ENCODE data around the gene ZCCHC24.
"Not testable (repeated sequence)": the region's sequence is repeated elsewhere in the genome, so short reads cannot be mapped to it uniquely, and the experiment has no call there.

ZCCHC24 gene

GRCh38 chr10:79471776-79472175 is 26.4 kb upstream of the ZCCHC24 start:
- no peak for DNase-seq

DNA sequence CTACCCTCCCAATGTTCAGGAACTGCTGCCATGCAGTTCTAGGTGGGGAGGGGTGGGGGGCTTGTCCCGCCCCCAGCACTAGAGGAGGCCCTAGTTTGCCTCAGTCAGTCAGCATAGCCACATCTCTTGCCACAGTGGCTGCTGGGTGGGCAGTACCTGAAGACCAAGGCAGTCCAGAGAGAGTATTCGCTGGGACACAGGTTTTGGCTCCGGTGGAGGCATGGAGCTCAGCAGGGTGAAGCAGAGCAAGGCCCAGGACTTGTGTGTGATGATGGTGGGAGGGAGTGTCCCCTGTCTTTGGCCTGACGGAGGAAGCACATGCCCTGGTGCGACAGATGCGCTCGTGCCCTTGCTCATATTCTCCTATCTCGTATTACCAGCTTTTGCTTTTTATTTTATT is 24.7 kb upstream of the ZCCHC24 start:
- no peak for DNase-seq

- DNase-seq: no peak
Observed at GRCh38 chr10:79468841-79469585, 23.6 kb upstream of the ZCCHC24 start.

- no peak for DNase-seq
Observed at GRCh38 chr10:79468015-79468560, 22.7 kb upstream of the ZCCHC24 start.

GRCh38 chr10:79465341-79465740 is 19.9 kb upstream of the ZCCHC24 start:
- no peak for DNase-seq

- DNase-seq: no peak
Observed at GRCh38 chr10:79463578-79464496, 18.4 kb upstream of the ZCCHC24 start.

DNA sequence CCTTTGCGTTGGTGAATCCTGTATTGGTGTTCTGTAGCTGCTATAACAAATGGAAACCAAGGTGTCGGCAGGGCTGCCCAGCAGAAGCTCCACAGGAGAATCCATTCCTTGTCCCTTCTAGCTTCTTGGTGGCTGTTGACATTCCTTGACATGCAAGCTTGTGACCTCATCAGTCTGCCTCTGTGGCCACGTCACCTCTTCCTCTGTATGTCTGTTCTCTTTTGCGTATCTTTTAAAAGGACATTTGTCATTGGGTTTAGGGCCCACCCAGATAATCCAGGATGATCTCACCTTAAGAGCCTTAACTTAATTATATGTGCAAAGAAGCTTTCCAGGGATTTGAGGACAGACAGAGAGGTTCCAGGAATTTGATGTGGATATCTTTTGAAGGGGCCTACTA is 15.3 kb upstream of the ZCCHC24 start:
- no peak for DNase-seq

DNA sequence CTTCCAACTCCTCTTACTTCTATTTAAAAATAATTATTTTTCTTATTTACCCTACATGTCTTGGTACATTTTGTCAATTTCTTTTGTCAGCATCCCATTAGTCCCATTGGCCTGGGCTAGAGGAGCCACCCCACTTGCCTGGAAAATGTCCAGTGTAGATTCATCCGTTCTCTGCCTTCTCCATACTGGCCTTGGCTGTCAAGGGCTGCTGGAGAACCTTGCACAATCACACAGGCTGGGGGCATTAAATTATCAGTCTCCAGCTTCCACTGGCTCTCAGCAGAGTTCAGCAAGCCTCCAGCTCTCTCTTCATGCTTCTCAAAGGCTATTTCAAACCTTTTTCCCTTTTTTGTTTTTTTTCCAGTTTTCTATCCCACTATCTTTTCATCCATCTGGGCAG is 13.8 kb upstream of the ZCCHC24 start:
- no peak for DNase-seq

DNA sequence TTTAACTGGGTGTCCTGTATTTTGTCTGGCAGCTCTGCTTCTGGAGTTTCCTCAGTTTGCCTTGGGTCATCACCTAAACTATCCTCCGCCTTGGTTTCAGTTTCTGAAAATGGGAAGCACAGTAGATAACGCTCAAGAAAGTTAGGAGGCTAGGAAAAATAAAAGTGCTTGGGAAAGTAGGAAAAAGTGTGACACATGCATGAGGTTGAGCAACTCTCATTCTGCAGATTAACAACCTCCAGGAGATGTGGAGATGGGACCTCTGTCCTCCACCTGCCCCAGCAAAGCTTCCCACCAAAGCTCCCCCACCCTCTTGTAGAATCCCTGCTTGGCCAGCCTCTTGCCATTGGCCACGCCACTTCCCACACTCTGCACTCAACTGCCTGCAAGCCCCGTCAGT is 13.1 kb upstream of the ZCCHC24 start:
- DNase-seq: no peak

GRCh38 chr10:79457256-79457785 is 11.9 kb upstream of the ZCCHC24 start:
- DNase-seq: no peak

- DNase-seq: no peak
Observed at GRCh38 chr10:79454259-79454658, 8.8 kb upstream of the ZCCHC24 start.

DNA sequence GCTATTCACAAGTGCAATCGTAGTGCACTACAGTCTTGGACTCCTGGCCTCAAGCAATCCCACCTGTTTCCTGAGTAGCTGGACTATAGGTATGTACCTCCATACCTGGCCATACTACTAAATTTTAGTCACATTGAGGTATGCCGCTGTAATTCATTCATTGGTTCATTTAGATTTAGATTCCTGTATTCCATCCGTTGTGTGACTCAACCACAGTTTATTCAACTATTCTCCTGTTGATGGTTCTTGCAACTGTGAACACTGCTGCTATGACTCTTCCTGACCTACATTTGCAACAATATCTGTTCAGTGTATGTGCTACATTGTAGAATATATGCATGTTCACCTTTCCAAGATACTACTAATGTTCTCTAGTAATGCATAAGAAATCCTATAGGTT is 8.0 kb upstream of the ZCCHC24 start:
- DNase-seq: no peak

DNA sequence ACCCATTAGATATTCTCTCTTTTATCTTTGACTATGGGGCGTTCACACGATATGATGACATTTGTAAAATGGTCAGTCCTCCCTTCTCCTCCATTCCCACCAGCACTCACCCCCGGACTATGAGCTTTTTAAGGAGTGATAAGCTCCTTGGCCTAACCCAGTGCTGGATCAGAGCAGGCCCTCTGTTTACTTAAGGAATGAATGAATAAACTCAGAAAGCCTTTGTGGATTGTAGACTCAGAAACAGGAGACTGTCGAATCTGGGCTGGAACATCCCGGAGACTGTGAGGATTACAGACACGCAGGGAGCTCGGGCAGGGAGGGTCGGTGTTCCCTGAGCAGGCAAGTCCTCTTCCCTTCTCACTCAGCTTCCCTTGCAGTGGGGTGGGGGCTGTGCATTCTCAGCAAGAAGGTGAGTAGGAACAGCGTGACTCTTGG is 6.8 kb upstream of the ZCCHC24 start:
- no peak for DNase-seq

- DNase-seq: no peak
Observed at GRCh38 chr10:79451046-79451699, 5.7 kb upstream of the ZCCHC24 start.

- DNase-seq: no peak
Observed at GRCh38 chr10:79449181-79450146, 4.0 kb upstream of the ZCCHC24 start.

DNA sequence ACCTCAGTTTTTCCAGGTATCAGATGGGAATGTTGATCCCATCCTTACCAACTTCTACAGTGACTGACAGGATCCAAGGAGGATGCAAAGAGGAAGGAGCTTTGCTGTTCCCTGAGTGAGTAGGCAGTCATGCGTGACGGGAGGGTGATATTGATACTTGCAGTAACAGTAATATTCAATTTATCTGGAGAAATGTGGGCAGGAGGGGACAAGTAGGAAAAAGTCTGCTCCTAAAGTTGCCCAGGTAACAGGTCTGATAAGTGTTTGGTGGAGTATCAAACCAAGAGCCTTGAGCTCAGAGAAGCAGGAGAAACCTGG is 3.3 kb upstream of the ZCCHC24 start:
- DNase-seq: no peak

DNA sequence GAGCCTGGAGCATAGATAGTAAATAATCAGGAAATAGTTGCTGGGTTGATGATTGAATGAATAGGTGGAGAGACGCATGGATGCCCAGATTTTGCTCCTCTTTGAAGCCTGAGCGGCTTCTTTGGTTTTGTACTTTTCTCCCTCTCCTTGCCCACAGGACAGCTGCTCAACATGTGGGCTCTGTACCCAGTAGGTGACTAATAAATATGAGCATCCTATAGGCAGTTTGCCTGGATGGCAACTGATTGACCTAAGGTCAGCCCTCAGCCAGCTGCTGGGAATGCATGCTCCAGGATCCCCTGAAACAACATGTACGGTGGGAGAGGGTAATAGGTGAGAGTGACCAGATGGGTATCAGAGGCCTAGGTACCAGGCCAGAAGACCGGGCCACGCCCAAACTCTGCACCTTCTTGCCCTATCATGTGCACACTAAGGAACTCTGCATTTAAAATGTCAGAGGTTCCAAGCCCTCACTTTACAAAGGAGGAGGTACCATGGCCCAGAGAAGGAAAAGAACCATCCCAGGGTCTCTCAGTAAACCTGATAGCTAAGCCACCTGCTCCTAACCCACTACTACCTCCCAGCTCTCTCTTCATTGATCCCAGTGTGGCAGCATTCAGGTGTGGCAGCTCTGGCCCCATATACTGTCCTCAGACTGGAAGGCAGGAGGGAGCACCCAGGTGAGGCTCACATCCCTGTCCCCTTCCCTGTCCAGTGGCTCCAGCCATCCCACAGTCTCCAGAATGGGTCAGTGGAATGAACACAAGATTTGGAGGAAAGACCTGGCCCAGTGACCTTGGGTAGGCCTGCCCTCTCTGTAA is 2.7 kb upstream of the ZCCHC24 start:
- no peak for DNase-seq

GRCh38 chr10:79447249-79447648 is 1.8 kb upstream of the ZCCHC24 start:
- not testable (repeated sequence) for DNase-seq

- DNase-seq: no peak
Observed at GRCh38 chr10:79446758-79447084, 1.3 kb upstream of the ZCCHC24 start.

- DNase-seq: no peak
Observed at GRCh38 chr10:79445977-79446757, 743 bp upstream of the ZCCHC24 start.

All from GDM1 (cell line).